Measurements from ENCODE around the gene RAD51B.

DNA sequence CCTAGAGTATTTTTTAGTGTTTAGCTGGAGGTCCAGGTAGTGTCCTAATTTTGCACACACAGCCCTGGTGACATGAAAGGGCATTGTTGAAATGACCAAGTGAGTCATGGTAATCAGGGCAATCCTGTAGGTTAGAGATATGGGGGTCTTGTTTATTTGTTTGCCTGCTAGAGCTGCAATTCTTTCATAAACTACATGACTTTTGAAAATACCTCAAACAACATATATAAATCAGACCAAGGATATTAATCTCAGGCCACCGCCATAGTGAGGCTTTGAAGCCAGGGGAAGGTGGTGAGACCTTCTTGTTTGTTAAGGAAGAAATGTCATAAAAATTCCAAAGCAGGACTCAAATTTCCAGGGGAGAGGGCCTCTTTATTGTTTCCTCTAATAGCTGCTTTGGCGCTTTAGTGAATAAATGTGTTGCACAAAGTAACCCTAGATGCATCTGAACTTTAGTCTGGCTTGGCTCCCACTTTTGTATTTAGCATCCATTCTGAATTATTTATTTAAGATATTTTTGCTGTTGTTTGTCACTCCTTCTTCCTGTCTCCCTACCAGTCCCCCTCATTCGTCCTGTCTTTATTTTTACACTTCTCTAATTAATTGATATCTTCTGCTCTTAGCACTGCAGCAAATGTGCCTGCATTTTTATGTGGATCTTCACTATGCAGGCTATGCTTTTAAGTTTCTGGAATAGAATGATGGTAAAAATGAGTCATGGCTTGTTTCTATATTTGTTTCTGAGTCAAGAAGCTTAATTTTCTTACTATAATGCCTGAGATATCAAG lies 430.3 kb downstream of the RAD51B start:
- TF ChIP-seq, protein P1, sequence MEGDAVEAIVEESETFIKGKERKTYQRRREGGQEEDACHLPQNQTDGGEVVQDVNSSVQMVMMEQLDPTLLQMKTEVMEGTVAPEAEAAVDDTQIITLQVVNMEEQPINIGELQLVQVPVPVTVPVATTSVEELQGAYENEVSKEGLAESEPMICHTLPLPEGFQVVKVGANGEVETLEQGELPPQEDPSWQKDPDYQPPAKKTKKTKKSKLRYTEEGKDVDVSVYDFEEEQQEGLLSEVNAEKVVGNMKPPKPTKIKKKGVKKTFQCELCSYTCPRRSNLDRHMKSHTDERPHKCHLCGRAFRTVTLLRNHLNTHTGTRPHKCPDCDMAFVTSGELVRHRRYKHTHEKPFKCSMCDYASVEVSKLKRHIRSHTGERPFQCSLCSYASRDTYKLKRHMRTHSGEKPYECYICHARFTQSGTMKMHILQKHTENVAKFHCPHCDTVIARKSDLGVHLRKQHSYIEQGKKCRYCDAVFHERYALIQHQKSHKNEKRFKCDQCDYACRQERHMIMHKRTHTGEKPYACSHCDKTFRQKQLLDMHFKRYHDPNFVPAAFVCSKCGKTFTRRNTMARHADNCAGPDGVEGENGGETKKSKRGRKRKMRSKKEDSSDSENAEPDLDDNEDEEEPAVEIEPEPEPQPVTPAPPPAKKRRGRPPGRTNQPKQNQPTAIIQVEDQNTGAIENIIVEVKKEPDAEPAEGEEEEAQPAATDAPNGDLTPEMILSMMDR (IDR thresholded peaks at IDR 0.05) = no peak
- no peak for TF ChIP-seq POLR2AphosphoS5 (IDR thresholded peaks at IDR 0.05)
